OCI-M2 (cell line): ENCODE data around the gene HOXC11.

Experiments
- DNase-seq: peaks from one replicate; lab custom pipeline; 2025; ENCODE audit not compliant: unreplicated experiment; lab: John Stamatoyannopoulos, UW

Gene HOXC11

GRCh38 chr12:53972152-53972702 is 699 bp upstream of the HOXC11 start:
- no peak for DNase-seq

GRCh38 chr12:53973236-53974042 is 513 bp downstream of the HOXC11 start:
- no peak for DNase-seq

DNA sequence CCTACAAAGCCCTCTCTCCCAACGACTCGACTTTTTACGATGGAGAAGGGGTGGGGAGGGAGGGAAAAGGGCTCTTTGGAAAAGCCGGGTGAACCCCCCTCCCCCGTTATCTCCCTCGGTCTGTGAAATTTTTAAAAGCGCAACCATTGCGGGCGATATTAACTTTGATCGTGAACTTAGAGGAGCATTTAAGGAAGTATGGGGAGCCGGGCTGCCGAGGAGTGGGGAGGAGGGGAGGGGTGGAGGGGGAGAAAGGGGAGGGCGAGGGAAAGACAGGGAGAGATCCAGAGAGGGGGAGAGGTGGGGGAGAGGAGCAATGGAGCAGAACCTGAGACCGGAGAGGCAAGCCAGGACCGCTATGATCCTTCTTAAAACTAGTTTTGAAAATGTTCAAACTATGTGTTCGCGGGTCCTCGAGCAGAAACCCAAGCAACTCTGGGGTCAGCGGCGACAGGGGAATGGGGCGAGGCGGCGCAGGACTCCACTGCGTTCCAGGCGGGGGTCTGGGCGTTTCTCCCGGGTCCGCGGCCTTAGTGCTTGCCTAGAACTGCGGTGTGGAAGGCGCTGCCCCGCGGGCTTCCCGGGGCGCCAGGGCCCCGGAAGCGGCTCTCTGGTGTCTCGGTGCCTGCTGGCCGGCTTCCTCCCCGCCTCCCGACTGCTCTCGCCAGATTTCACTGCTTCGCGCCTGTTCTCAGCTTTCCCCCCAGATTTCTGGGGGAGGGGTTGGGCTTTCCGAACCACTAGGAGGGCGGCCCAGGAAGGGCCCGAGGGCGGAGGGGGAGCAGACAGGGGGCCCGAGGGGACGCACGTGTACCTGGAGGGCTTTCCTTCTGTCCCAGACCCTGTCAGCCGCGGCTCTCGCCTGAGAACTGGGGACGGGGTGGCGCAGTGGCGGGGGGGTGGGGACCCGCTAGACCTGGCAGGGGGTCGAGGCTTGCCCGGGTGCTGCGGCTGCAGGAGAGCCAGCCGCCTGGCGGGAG is 1.4 kb downstream of the HOXC11 start, which contains the start of gene HOTAIR:
TSS of gene HOTAIR (minus strand) at position 871 of the 980 bp plus-strand sequence.
- DNase-seq, result no peak

- DNase-seq, result no peak
Observed at GRCh38 chr12:53975064-53975471, 2.1 kb downstream of the HOXC11 start.

DNA sequence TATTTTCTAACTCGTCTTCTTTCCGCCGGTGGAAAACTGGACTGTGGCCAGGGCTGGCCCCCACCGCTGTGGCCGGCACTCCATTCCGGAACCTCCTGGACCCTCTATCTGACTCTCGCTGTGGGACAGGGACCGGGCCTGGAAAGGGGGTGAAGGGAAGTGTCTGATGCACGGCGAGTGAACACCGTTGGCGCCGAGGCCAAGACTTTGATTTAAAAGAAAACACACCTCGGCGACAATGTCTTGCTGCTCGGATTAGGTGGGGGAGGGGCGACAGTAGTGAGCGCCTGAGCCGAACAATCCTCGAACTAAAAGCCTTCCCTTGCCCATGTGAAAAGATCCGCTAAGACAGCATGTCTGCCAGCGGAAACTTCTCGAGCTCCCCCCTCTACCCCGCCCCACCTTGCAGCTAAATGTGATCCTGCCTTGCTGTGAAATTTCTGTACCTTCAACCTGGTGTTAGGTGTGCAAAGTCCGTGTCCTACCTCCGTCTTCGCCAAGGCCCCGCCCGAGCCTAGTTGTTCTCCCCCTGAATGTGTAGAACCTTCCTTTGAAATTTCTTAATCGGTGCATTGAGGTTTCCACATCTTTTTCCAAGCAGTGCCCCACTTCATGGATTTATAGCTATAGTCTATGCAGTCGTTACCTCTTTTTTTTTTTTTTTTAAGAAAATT is 2.7 kb downstream of the HOXC11 start:
- no peak for DNase-seq

DNA sequence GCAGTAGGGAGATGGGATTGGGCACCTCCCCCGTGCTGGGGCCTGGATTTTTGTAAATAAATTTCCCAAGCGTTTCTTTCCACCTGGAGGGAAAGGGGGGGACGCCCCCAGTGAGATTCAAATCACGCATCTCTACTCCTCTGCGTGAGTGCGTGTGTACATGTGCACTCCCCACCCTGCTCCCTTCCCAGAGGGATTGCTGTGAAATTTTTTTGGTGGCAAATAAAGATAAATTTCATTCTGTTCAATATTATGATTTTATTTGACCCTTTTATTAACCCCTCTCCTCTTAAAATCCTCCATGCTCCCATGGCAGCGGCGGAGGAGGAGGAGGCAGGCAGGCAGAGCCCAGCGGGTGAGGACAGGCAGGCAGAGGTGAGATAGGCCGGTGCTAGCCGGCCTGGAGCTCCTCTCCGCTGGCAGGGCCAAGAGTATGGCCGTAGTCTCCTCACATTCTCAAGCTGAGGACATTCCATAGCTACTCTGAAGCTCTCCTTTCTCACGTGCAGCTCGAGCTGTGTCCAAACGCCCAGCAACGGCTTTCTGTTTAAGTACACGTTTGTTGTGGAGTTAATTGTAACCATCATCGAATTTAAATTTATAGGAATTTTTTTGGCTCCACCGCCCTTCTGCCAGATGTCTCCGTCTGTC is 3.4 kb downstream of the HOXC11 start:
- DNase-seq, result no peak

- no peak for DNase-seq
Observed at GRCh38 chr12:53976823-53977595, 4.1 kb downstream of the HOXC11 start.

- DNase-seq, result no peak
Observed at GRCh38 chr12:53977596-53978445, 4.9 kb downstream of the HOXC11 start.

DNA sequence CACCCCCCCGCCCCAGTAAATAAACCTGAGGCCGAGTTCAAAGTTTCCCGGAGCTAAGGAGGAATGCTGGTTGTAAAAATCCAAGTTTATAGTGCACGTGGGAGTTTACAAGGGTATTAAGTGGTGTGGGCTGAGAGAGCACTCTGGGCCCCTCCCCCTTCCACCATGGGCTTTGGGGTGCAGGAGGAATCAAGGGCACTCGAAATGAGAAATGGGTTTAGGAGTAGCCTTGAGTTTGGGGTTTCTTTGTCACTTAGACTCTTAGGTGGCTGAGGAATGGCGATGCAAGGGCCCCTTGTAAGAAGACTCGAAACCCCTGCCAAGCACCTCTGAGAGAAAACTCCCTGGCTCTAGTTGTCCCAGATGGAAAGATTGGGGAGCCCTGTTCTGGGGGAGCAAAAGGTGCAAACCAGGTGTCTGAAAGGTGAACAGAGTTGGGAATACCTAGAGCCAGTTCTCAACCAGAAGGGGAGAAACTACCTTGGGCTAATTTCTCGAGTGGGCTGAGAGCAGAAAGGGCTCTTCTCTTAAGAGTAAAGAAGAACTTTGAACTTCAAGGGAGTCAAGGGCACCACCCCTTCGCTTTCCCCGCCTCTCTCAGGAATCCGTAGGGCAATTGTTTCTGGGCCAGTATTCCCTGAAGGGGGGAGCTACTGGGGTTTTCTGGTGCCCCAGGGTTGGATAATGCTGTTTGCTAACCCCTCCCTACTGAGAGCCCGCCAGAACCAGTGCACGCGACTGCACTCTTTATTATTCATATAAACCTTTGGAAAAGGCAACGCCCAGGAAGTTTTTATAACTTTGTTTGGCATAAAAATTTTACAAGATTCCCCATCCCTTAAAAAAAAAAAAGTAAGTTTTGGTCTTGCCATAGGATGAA is 5.8 kb downstream of the HOXC11 start:
- no peak for DNase-seq

DNA sequence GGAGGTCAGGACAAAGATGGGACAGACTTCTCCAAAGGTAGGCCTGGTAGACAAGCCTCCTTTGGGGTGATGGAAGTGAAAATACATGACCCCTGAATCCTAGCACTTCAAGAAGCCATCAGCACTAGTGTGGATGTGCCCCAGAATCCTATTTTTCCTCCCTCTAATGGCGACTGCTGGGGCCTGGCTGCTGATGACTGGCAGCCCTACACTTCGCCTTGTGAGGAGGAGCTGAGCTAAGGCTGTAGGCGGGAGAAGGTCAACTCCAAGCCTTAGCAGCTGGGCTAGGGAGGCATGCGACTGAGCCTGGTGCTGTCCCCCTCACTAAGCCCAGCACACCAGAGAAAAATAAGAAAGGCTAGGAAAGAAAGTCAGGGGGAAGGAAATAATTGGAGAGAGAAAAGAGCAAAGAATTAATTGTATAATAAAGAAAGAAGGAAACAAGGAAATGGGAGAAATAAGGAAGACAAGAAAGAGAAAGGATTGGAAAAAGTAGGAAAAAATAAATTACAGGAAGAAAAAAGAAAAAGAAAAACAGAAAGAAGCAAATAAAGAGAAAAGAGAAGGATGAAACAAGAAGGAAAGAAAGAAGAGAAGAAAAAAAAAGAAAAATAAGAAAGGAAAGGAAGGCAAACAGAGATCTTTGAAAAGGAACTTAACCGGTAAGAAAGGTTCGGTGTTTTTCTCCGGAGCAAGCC is 7.3 kb downstream of the HOXC11 start:
- DNase-seq, result no peak

GRCh38 chr12:53980802-53981496 is 8.0 kb downstream of the HOXC11 start:
- no peak for DNase-seq

GRCh38 chr12:53981634-53982565 is 9.0 kb downstream of the HOXC11 start:
- no peak for DNase-seq

DNA sequence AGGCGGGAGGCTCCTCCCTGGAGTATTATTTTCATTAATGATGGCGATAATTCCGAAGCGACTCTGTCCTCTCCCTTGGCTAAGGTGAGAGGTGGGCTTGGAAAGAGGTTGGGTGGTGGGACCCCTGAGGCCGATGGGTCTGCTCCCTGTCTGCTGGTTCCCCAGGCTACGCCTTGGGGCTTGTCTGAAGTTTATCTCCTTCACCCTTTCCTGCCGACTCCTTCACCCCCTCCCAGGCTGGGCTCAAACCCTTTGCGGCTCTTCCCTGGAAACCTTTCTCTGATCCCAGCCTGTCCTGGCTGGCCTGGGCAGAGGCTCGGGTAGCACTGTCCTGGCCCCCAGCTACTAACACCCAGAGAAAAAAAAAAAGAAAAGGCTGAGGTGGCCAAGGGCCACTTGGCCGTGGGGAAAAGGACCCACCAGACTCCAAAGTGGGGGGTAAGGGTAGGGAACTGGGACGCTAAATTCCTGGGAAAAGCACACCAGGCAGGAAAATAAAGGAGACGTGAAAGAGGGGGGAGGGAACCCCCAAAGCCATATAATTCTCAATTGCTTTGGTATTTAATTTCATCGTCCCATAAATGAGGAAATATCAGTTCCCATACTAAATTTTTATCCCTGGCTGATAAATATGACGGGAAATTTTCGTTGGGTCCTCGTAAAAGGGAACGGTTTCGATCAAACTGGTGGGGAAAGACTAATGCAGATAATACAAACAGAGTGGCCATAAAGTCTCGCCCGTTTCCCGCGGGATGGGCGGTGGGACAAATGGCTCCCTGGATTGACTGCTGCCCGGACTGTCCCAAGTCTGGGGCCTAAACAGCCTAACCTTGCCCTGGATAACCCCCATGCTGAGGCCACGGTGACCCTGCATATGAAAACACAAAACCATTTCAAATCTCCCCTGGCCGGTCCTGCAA is 10.0 kb downstream of the HOXC11 start:
- DNase-seq, result no peak

- DNase-seq, result no peak
Observed at GRCh38 chr12:53983568-53983949, 10.6 kb downstream of the HOXC11 start.
